Measurements from ENCODE around the gene GALNT10. TPM values are rescaled to one million over a fixed set of nuclear protein-coding genes. Genes with fewer than 3 reads are reported as not detected.
A peak's percentile ranks its signal among the peaks of the same experiment; 100 is the strongest.

GALNT10 gene
- total RNA-seq, 1 experiment from 2014 or later, result 32.3 TPM

- DNase-seq (ENCODE audit: low spot score), result no peak
These were observed 106.1 kb downstream of the GALNT10 start for GRCh38 chr5:154296525-154297159.

- DNase-seq (ENCODE audit: low spot score), result no peak
These were observed 107.5 kb downstream of the GALNT10 start for GRCh38 chr5:154298065-154298464.

- no peak for DNase-seq (ENCODE audit: low spot score)
These were observed 109.8 kb downstream of the GALNT10 start for GRCh38 chr5:154300207-154300883.

GRCh38 chr5:154301726-154302125 is 111.2 kb downstream of the GALNT10 start:
- no peak for DNase-seq (ENCODE audit: low spot score)

GRCh38 chr5:154302161-154302560 is 111.6 kb downstream of the GALNT10 start:
- DNase-seq (ENCODE audit: low spot score), result no peak

GRCh38 chr5:154303133-154303532 is 112.6 kb downstream of the GALNT10 start:
- no peak for DNase-seq (ENCODE audit: low spot score)

- peak; percentile 77 for DNase-seq (ENCODE audit: low spot score)
These were observed 118.2 kb downstream of the GALNT10 start for GRCh38 chr5:154308443-154309370.

- DNase-seq (ENCODE audit: low spot score), result peak; percentile 78
These were observed 118.8 kb downstream of the GALNT10 start for GRCh38 chr5:154309371-154309745.

- peak; percentile 76 for DNase-seq (ENCODE audit: low spot score)
These were observed 119.3 kb downstream of the GALNT10 start for GRCh38 chr5:154309805-154310204.

GRCh38 chr5:154311362-154311761 is 120.8 kb downstream of the GALNT10 start:
- no peak for DNase-seq (ENCODE audit: low spot score)

GRCh38 chr5:154312000-154312399 is 121.5 kb downstream of the GALNT10 start:
- no peak for DNase-seq (ENCODE audit: low spot score)

GRCh38 chr5:154312576-154312975 is 122.0 kb downstream of the GALNT10 start:
- peak; percentile 31 for DNase-seq (ENCODE audit: low spot score)

- no peak for DNase-seq (ENCODE audit: low spot score)
These were observed 123.0 kb downstream of the GALNT10 start for GRCh38 chr5:154313360-154314017.

GRCh38 chr5:154315196-154315595 is 124.7 kb downstream of the GALNT10 start:
- no peak for DNase-seq (ENCODE audit: low spot score)

- DNase-seq (ENCODE audit: low spot score), result no peak
These were observed 125.2 kb downstream of the GALNT10 start for GRCh38 chr5:154315756-154316155.

- DNase-seq (ENCODE audit: low spot score), result no peak
These were observed 125.8 kb downstream of the GALNT10 start for GRCh38 chr5:154316223-154316935.

GRCh38 chr5:154317916-154318315 is 127.4 kb downstream of the GALNT10 start:
- no peak for DNase-seq (ENCODE audit: low spot score)

- DNase-seq (ENCODE audit: low spot score), result no peak
These were observed 128.2 kb downstream of the GALNT10 start for GRCh38 chr5:154318691-154319090.

- DNase-seq (ENCODE audit: low spot score), result no peak
These were observed 129.2 kb downstream of the GALNT10 start for GRCh38 chr5:154319736-154320135.

- DNase-seq (ENCODE audit: low spot score), result no peak
These were observed 129.9 kb downstream of the GALNT10 start for GRCh38 chr5:154320224-154321089.
